GM12874 (cell line): Measurements from ENCODE around the gene CREB5.

Experiments
- TF ChIP-seq, protein P1 (sequence below): IDR thresholded peaks from 2 replicates; pipeline ENCODE4 v1.5.1; 2011; ENCODE audit warnings: low read depth, mild to moderate bottlenecking, control low read depth, low read length, moderate library complexity; ENCODE audit not compliant: insufficient read depth

The CREB5 gene

DNA sequence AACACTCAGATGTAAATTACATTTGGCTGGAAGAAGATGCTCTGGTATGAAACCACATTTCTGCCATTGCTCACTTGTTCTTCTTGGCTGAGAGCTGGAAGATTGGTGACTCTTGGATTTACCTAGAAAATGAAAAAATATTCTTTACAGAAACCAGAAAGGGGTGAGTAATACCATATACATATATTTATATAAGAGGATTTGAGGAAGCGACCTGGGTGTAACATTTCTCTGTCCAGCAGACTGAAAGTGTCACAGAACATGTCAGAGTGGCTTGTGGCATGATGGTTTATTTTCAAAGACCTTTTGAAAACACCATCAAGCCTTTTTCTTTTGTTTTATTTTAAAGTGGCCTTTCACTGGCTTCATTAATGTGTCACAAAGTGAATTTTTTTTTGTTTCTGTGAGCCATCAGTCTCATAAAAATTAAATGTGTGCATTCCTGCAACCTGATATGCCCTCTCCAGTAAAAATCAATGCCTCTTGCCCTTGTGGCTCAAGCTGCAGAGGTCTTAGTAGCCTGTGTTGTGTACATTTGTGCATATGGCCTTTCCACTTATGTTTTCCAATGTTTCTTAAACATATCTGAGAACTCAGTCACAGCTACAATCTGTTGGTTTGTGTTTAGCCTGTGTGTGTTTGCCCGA is 23.5 kb downstream of the CREB5 start:
- TF ChIP-seq, protein P1, sequence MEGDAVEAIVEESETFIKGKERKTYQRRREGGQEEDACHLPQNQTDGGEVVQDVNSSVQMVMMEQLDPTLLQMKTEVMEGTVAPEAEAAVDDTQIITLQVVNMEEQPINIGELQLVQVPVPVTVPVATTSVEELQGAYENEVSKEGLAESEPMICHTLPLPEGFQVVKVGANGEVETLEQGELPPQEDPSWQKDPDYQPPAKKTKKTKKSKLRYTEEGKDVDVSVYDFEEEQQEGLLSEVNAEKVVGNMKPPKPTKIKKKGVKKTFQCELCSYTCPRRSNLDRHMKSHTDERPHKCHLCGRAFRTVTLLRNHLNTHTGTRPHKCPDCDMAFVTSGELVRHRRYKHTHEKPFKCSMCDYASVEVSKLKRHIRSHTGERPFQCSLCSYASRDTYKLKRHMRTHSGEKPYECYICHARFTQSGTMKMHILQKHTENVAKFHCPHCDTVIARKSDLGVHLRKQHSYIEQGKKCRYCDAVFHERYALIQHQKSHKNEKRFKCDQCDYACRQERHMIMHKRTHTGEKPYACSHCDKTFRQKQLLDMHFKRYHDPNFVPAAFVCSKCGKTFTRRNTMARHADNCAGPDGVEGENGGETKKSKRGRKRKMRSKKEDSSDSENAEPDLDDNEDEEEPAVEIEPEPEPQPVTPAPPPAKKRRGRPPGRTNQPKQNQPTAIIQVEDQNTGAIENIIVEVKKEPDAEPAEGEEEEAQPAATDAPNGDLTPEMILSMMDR: no peak

DNA sequence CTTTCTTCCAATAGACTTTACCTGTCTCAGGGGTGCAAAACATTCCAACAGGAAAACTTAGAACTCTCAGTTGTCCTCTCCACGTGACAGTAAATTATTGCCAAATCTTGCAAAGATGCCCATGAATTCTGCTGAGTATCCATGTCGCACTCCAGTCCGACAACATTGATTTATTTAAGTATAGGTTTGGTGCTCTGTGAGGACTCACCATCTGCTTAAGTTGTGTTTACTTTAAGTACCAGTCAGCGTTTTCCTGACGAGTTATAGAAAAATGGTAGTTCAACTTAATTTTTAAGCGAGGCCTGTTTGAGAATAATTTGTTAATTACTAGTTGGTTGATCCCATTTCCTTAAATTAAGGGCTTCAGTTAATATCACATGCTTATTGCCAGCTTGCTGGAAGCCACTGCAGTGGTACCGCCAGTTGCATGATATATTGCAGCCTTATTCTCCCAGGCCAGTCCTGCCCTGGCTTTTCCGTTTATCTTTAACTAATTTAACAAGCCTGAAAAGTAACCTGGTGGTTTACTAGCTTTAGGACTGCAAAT is 27.8 kb downstream of the CREB5 start:
- TF ChIP-seq, protein P1: no peak

DNA sequence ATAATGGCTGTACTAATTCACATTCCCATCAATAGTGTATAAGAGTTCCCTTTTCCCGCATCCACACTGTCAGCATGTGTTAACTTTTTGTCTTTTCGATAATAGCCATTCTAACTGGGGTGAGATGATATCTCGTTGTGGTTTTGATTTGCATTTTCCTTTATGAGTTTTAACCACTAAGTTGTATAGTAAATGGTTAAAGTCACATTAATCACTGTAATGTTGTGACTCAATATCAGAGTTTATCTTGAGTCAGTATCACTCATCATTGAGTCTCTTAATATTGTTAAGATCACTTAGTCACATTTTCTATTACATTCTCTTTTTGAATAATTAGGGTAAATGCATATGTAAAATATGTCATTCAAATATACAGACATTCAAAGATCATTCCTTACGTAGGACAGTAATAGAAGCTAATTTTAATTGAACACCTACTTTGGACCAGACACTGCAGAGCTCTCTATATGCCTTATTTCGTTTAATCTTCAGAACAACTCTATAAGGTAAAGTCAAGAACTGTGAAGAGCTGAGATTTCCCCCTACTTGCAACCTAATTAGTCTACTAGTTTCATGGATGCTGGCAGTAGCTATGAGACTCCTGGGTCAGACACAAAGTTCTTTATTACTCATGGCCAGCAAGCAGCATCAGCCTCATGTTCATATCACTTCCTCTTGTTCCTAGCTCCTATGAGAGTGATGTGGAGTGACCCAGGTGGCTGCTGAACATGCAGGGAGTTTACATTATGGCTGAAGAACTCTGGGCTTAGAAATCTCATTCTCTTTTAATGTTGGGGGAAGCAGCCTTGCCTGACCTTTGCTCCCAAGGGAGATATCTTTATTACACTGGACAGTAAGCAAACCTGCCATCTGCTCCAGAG is 30.5 kb downstream of the CREB5 start:
- TF ChIP-seq, protein P1: no peak

DNA sequence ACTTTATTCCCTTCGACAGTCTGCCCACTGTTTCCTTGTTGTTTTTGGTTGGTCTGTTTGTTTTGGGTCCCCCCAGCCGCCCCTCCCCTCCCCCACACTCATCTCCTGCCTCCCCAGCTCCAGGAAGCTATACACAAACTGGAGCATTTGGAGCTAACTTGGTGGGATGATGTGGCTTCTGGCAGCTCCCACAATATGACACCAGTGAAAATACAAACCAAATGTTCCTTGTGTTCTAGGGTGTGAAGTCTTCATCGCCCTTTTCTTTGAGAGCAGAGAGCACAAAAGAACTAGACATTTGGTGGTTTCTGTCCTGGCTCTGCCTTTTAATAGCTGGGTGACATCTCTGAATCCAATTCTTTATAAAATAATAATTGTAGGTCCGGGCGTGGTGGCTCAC is 33.8 kb downstream of the CREB5 start:
- TF ChIP-seq, protein P1: no peak

DNA sequence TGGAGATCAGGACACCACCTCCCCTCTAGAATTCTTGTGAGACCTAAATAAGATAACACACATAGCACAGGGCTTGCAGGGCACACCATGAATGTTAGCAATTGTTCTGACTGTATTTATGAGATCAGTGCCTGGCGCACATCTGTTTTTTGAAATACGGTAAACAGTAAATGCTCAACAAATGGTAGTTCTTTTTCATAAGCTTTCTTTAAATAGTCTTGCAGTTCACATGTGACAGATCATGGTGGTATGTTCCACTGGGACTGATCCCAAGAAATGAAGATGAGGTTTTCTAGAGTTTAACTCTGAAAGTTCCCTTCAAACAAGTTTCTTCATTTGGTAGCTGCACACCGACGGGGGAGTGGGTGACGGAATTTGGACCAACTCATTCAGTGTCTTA is 34.8 kb downstream of the CREB5 start:
- TF ChIP-seq, protein P1: no peak

DNA sequence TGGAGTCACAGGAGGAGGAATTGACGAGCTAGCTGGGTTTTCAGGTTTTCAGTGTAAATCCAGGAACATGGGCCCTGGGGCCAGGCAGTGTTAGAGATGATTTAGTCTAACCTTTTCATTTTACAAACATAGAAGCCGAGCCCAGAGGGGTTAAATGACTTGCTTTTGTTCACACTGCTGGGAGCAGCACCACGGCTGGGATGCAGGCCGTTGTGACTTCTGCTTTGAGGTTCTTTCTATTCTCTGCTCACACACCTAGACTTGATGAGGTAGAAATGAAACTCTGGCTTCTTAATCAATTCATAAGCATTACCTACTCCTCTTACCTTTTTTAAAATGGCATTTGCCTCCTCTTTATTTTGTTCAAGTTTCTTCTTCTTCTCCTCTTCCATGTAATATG is 36.4 kb downstream of the CREB5 start:
- TF ChIP-seq, protein P1: no peak

DNA sequence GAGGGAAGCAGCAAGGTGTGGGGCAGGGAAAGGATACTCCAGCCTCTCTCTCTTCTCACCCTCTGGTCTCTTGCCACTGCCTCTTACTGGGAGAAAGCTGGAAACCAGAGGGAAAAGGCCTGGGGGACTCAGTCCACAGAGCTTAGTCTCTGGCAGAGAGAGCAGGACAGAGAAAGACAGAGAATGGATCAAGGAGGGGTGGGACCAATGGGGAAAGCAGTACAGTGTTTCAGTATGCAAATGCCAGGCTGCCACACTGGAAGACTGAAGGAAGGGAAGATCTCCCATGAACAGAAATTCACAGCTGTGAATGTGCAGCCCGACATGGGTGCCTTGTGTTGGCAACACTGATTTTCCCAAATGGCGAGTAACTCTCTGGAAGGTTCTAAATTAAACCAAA is 40.4 kb downstream of the CREB5 start:
- TF ChIP-seq, protein P1: no peak
